Measurements from ENCODE around the gene WNK1.

- TF ChIP-seq CTCF (IDR thresholded peaks at IDR 0.05; ENCODE audit: extremely low read depth in 1 of 2, insufficient read depth in 1 of 2, low read depth in 1 of 2, low read length in 2 of 2) (no peak), POLR2A (IDR thresholded peaks at IDR 0.05; ENCODE audit: low read depth, low read length) (no peak), GATA2 (IDR thresholded peaks at IDR 0.05; ENCODE audit: insufficient read depth, insufficient read length, low read depth, low read length) (no peak), MAX (IDR thresholded peaks at IDR 0.05; ENCODE audit: insufficient read depth, insufficient read length) (no peak), POLR2AphosphoS5 (IDR thresholded peaks at IDR 0.05; ENCODE audit: insufficient read depth, low read depth, low read length) (no peak), FOS (IDR thresholded peaks at IDR 0.05; ENCODE audit: borderline replicate concordance, insufficient read depth, low read length) (no peak), EZH2 (IDR thresholded peaks at IDR 0.05; ENCODE audit: borderline replicate concordance, low read depth, low read length, severe bottlenecking) (no peak), MYC (IDR thresholded peaks at IDR 0.05; ENCODE audit: low read depth, low read length) (no peak)
Measured at GRCh38 chr12:823028-823698, 70.8 kb downstream of the WNK1 start.

All from endothelial cell of umbilical vein (primary cell).